HTR-8/SVneo (cell line): Measurements from ENCODE around the gene DAPK1.

ENCODE experiments used
- DNase-seq: peaks from one replicate; pipeline ENCODE4 v3.0.0; 2011; ENCODE audit warnings: low spot score, mixed read lengths; ENCODE audit not compliant: insufficient read length
- FAIRE-seq: peaks from 2 replicates; lab custom pipeline; 2011; peaks lifted over from hg19 to GRCh38; lab: Jason Lieb, UNC

The DAPK1 gene

GRCh38 chr9:87656485-87656884 lies 158.8 kb downstream of the DAPK1 start:
- FAIRE-seq, result no peak

GRCh38 chr9:87657190-87657589 lies 159.5 kb downstream of the DAPK1 start:
- DNase-seq, result no peak
- no peak for FAIRE-seq

More at GRCh38 chr9:87656485-87656884, 158.8 kb downstream of the DAPK1 start:
- DNase-seq, result no peak

- FAIRE-seq, result no peak
Observed at GRCh38 chr9:87657893-87658292, 160.2 kb downstream of the DAPK1 start.

GRCh38 chr9:87658511-87658910 lies 160.8 kb downstream of the DAPK1 start:
- DNase-seq, result no peak
- FAIRE-seq, result no peak

More at GRCh38 chr9:87657893-87658292, 160.2 kb downstream of the DAPK1 start:
- no peak for DNase-seq

GRCh38 chr9:87659534-87660419 lies 162.1 kb downstream of the DAPK1 start:
- FAIRE-seq (no peak), DNase-seq (no peak)

GRCh38 chr9:87661241-87661640 lies 163.6 kb downstream of the DAPK1 start:
- DNase-seq (no peak), FAIRE-seq (no peak)

GRCh38 chr9:87662808-87663528 lies 165.3 kb downstream of the DAPK1 start:
- peak; percentile 61 for DNase-seq

GRCh38 chr9:87663556-87663955 lies 165.9 kb downstream of the DAPK1 start:
- no peak for FAIRE-seq
- no peak for DNase-seq

More at GRCh38 chr9:87662808-87663528, 165.3 kb downstream of the DAPK1 start:
- FAIRE-seq, result no peak

GRCh38 chr9:87664153-87665060 lies 166.7 kb downstream of the DAPK1 start:
- FAIRE-seq (no peak), DNase-seq (no peak)

GRCh38 chr9:87665505-87665904 lies 167.8 kb downstream of the DAPK1 start:
- FAIRE-seq (no peak), DNase-seq (no peak)

GRCh38 chr9:87667164-87667738 lies 169.6 kb downstream of the DAPK1 start:
- FAIRE-seq, result no peak
- no peak for DNase-seq

GRCh38 chr9:87668222-87668621 lies 170.6 kb downstream of the DAPK1 start:
- FAIRE-seq (no peak), DNase-seq (no peak)

GRCh38 chr9:87668722-87669121 lies 171.1 kb downstream of the DAPK1 start:
- DNase-seq (no peak), FAIRE-seq (no peak)

- DNase-seq, result no peak
Observed at GRCh38 chr9:87670572-87671264, 173.1 kb downstream of the DAPK1 start.

GRCh38 chr9:87671478-87671877 lies 173.8 kb downstream of the DAPK1 start:
- DNase-seq (no peak), FAIRE-seq (no peak)

More at GRCh38 chr9:87670572-87671264, 173.1 kb downstream of the DAPK1 start:
- FAIRE-seq, result no peak

GRCh38 chr9:87671925-87672324 lies 174.3 kb downstream of the DAPK1 start:
- no peak for DNase-seq
- no peak for FAIRE-seq

GRCh38 chr9:87672586-87672985 lies 174.9 kb downstream of the DAPK1 start:
- no peak for DNase-seq
- no peak for FAIRE-seq

- FAIRE-seq (no peak), DNase-seq (no peak)
Observed at GRCh38 chr9:87673446-87674120, 175.9 kb downstream of the DAPK1 start.
